Left forelimb (tissue), 1 donor: ENCODE measurements around the gene RETREG1.
A peak's percentile ranks its signal among the peaks of the same experiment; 100 is the strongest.

Experiments
- DNase-seq: peaks from one replicate; pipeline ENCODE4 v3.0.0-alpha.2; 2018; ENCODE audit warnings: low spot score

RETREG1 gene

GRCh38 chr5:16580382-16580781 lies 36.4 kb downstream of the RETREG1 start:
- no peak for DNase-seq

- no peak for DNase-seq
These were observed 37.5 kb downstream of the RETREG1 start for GRCh38 chr5:16579142-16579847.

- no peak for DNase-seq
These were observed 38.3 kb downstream of the RETREG1 start for GRCh38 chr5:16578474-16578883.

GRCh38 chr5:16577677-16578076 lies 39.1 kb downstream of the RETREG1 start:
- no peak for DNase-seq

- DNase-seq, result no peak
These were observed 41.7 kb downstream of the RETREG1 start for GRCh38 chr5:16574789-16575721.

GRCh38 chr5:16573401-16573800 lies 43.4 kb downstream of the RETREG1 start:
- no peak for DNase-seq

GRCh38 chr5:16572289-16573015 lies 44.3 kb downstream of the RETREG1 start:
- DNase-seq, result no peak

- DNase-seq, result no peak
These were observed 45.8 kb downstream of the RETREG1 start for GRCh38 chr5:16571016-16571415.

GRCh38 chr5:16570121-16570815 lies 46.5 kb downstream of the RETREG1 start:
- DNase-seq, result no peak

- DNase-seq, result no peak
These were observed 47.8 kb downstream of the RETREG1 start for GRCh38 chr5:16568875-16569580.

- no peak for DNase-seq
These were observed 49.4 kb downstream of the RETREG1 start for GRCh38 chr5:16567365-16567764.

- no peak for DNase-seq
These were observed 51.7 kb downstream of the RETREG1 start for GRCh38 chr5:16565118-16565517.

GRCh38 chr5:16564248-16564867 lies 52.4 kb downstream of the RETREG1 start:
- no peak for DNase-seq

GRCh38 chr5:16563686-16564085 lies 53.1 kb downstream of the RETREG1 start:
- DNase-seq, result no peak

GRCh38 chr5:16561660-16562059 lies 55.1 kb downstream of the RETREG1 start:
- no peak for DNase-seq

- DNase-seq, result no peak
These were observed 57.1 kb downstream of the RETREG1 start for GRCh38 chr5:16559702-16560101.

GRCh38 chr5:16558984-16559629 lies 57.7 kb downstream of the RETREG1 start:
- DNase-seq, result no peak

GRCh38 chr5:16557477-16557876 lies 59.3 kb downstream of the RETREG1 start:
- DNase-seq, result no peak

- DNase-seq, result no peak
These were observed 62.7 kb downstream of the RETREG1 start for GRCh38 chr5:16554110-16554509.

GRCh38 chr5:16552666-16553343 lies 64.0 kb downstream of the RETREG1 start:
- DNase-seq, result peak; percentile 77
